Cerebellar cortex (tissue), 1 donor: ENCODE results near the gene FBXO24.
A peak's percentile ranks its signal among the peaks of the same experiment; 100 is the strongest.

Experiments used
- DNase-seq: peaks from one replicate; pipeline ENCODE4 v3.0.0-alpha.2; 2015; ENCODE audit warnings: low spot score

The FBXO24 gene

GRCh38 chr7:100623951-100624824 is 38.1 kb downstream of the FBXO24 start:
- DNase-seq = no peak

DNA sequence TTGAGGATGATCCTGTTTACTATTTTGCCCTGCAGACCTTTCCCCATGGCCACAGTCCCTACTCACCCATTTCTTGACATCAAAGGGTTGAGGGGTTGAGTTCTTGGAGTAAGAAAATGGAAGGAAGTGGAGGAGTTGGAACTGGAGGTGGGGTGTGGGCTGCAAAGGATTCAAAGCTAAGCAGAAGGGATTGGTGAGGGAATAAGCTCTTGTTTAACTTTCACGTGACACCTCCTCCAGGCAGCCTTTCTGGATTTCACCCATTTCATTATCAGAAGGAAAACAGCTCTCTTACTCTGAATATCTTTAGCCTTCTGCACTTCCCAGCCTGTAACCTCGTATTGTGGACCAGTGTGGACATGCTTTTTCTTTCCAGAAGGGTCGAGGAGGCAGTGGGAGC is 39.9 kb downstream of the FBXO24 start:
- no peak for DNase-seq

DNA sequence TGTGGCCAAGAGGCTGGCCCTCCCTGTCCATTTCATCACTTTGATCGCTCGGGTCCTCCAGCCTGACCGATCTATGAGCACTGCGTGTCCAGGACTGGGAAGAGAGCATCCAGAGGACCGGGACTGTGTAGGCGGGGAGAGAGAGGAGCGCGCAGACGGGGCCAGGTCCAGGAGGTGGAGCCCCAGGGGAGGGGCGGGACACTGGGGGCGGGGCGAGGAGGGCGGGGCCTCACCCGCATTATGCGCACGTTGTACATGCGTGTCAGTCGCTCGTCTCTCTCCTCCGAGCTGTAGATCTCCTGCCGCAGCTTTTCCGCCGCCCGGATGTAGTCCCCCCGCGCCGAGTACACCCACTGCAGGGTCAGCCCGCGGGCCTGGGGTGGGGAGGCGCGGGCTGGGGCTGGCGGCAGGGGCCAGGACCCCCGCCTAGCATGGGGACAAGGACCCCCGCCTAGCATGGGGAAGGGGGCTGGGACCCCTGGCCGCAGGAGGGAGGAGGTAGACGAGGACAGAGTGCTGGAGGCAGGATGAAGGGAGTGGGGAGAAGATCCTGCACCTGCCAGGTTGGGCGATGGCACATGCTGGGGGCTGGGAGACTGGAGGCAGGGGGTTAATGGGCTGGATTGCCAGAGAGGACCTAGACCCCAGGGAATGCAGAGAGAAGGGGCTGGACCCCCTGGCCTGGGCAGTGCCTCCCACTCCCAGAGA is 40.6 kb downstream of the FBXO24 start:
- DNase-seq = peak; percentile 84

GRCh38 chr7:100627238-100627549 is 41.1 kb downstream of the FBXO24 start:
- DNase-seq = no peak

DNA sequence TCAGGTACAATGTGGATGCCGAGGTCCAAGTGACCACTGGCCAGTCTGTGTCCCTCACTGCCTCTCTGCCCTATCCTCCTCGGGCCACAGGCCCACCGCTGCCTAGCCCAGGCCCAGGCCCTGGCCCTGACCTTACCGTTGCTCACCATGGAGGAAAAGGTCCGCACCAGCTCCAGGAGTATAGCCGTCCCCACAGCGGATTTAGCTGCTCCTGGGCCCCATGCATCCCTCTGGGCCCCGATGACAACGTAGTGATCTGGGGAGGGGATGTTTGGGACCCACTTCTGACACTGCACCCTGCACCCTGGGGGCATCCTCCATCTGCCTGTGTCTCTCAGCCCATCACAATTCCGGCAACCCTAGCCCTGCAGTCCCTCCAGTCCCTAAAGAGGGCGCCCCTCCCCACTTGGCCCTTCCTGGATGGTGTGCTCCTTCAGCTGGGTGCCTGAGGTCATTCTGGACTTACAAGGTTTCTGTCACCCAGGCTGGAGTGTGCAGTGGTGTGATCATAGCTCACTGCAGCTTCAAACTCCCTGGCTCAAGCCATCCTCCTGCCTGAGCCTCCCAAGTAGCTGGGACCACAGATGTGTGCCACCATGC is 43.1 kb downstream of the FBXO24 start:
- DNase-seq = peak; percentile 60

DNA sequence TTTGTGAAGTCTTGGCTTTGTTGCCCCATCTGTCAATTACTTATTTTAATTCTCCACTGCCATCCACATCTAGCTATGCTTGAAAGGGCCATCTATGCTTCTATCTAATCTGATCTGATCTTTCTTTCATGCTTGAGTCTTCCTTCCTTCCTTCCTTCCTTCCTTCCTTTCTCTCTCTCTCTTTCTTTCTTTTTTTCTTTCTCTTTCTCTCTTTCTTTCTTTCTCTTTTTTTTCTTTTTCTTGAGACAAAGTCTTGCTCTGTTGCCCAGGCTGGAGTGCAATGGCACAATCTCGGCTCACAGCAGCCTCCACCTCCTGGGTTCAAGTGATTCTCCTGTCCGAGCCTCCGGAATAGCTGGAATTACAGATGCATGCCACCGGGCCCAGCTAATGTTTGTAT is 43.9 kb downstream of the FBXO24 start:
- DNase-seq = no peak

- DNase-seq = no peak
These were observed 47.0 kb downstream of the FBXO24 start for GRCh38 chr7:100632951-100633717.

DNA sequence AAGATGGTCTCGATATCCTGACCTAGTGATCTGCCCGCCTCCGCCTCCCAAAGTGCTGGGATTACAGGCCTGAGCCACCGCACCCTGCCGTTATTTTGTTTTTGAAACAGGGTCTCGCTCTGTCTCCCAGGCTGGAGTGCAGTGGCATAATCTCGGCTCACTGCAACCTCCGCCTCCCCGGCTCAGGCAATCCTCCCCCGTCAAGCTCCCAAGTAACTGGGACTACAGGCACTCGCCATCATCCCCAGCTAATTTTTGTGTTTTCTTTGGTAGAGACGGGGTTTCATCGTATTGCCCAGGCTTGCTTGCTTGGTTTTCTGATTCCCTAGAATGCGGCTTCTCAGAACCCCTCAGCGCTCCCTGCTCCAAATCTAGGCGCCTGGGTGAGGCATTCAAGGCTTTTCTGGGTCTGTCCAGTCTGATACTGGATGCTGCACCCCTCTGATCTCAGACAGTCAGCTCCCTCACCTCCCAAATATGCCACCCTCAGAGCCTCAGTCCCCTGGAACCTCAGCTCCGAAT is 53.9 kb downstream of the FBXO24 start:
- DNase-seq = no peak

GRCh38 chr7:100640517-100641440 is 54.7 kb downstream of the FBXO24 start:
- DNase-seq = no peak

DNA sequence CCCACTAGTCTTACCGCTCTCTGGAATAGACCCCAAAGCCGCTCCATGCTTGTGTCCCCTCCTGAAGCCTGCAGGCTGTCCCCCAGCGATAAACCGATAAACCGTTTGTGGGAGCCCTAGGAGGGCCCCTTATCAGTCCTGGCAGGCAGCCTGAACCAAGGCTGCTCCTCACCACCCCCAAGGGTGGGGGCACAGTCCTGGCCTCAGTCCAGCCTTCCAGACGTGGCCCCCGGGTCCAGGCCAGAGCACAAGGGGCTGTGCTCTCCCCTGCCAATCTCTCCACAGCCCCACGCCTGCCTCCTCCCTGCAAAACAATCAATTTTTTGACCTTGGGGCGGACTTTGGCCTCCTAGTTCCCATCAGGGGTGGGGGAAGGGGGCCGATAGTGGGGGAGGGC is 55.3 kb downstream of the FBXO24 start, which contains the start of gene TFR2:
TSS of gene TFR2 (minus strand) at position 90 of the 397 bp plus-strand sequence. CDS start at position 47, 43 bp downstream.
- DNase-seq = no peak

DNA sequence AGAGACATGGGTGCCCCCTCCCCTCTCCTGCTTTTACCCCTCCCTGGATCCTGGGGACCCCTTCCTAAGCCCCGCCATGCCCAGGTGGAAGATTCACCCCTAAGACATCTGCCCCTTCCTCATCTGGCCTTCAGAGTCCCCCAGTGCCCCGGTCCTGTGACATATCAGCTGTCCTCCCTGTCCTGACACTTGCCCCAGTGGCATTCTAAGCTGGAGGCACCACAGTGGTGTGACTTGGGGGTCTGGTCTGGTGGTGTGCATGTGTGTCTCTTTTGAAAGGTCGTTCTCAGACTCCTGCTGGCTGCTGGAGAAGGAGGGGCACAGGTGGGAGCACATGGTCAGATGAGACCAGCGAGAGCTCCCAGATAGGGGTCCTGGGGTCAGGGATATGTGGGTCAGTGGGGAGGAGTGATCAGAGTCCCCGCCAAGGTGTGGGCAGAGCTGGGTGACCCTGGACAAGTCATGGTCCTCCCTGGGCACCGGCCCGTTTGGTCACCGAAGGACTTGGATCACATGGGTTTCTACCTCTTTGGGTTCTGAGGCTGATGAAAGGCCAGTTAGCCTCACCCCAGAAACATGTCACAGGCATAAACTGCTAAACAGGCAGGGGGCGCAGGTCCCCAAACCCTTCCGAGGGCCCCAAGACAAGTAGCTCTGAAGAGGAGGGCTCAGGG is 55.9 kb downstream of the FBXO24 start:
- no peak for DNase-seq

- no peak for DNase-seq
These were observed 56.4 kb downstream of the FBXO24 start for GRCh38 chr7:100642534-100642907.

GRCh38 chr7:100649826-100650565 is 63.9 kb downstream of the FBXO24 start:
- DNase-seq = no peak
